ENCODE data around the gene MAML3. TPM values are rescaled to one million over a fixed set of nuclear protein-coding genes. Genes with fewer than 3 reads are reported as not detected.
A peak's percentile ranks its signal among the peaks of the same experiment; 100 is the strongest.

The MAML3 gene
- total RNA-seq, 1 experiment from 2014 or later = 2.4 TPM

DNA sequence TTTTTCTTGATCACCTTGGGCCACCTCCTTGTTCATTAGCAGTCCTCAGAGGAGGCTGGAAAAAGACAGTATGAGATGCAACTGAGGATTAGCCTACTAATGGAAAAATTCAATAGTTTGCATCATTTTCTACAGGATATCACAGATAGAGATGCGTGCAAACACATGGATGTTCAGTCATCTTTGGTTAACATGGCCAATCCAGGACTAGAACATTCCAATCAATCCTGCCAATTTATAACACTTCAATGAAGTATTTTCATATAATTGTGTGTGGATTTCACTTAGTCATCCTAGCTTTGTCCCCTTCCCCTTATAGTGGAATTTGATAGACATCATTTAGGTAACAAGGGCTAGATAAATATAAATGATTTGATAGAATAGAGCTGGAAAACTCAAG is 42.7 kb downstream of the MAML3 start:
- DNase-seq (ENCODE audit: low read depth, low spot score) = no peak
- in situ Hi-C loops (cut with HindIII; ENCODE audit: low pct_unique_long_range_greater_than_20kb, low sequenced_read_pairs) = no loop called here

DNA sequence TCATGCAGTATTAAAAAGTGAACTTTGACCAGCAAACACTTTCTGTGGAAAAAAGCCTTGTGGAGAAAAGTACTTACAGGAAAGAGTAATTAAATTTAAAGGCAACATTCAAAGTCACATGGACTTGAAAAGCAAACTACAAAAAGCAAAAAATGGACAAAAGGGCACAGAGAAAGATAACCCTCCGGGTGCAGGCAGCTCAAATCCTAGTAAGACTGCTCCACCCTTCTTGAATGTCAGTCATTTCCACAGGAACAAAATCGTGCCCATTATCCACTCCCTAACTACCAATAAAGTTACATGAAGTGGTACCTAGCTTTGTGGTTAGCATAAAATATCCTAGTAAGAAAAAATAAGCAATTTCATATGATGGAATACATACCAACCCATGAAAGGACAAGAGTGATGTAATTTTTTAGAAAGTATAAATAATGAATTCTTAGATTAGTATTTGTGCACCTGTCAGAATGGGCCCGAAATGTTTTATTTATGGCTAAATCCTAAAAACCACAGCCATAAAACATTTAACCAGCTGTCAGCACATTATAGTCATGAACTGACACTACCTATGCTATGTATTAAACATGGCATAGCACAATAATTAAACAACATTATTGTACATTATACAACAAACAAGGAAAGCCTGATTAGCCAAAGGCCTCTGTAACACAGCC is 43.3 kb downstream of the MAML3 start:
- no peak for DNase-seq (ENCODE audit: low read depth, low spot score)
- in situ Hi-C loops (cut with HindIII; ENCODE audit: low pct_unique_long_range_greater_than_20kb, low sequenced_read_pairs) = no loop called here

DNA sequence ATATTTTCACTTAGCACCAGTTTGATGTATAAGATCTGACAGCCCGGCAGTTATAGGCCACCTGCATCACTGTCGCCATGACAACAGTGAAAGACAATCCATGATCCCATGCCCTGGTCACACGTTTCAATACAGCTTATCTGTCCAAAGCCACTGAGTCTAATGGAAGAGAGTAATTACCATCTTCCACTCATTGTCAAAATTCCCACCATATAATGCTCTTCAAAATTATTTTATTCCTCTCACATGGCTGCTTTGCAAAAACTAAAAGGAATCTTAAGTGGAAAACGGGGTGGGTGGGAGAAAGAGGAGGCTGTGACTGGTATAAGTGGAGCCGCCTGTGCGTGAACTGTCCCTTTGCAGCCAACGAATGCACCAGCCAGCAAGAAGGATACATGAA is 44.2 kb downstream of the MAML3 start:
- DNase-seq (ENCODE audit: low read depth, low spot score) = no peak
- in situ Hi-C loops (cut with HindIII; ENCODE audit: low pct_unique_long_range_greater_than_20kb, low sequenced_read_pairs) = no loop called here

DNA sequence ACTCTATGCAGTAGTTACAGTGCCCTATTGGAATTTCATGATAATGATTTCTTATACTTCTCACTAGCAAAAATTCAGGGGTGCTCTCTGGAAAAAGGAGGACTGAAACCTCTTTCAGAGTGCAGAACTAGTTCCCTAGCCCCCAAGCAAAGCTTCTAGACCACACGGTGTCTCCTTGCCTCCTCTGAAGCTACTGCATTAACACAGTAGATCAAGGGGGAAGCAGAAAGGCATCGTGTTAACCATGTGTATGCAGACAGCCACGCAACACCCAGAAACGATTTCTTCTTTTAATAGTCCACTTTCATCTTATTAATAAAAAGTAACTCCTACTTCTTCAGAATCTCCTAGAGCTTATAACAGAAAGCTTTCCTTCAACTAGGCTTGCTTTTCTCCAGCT is 44.7 kb downstream of the MAML3 start:
- no peak for DNase-seq (ENCODE audit: low read depth, low spot score)
- in situ Hi-C loops (cut with HindIII; ENCODE audit: low pct_unique_long_range_greater_than_20kb, low sequenced_read_pairs) = no loop called here

DNA sequence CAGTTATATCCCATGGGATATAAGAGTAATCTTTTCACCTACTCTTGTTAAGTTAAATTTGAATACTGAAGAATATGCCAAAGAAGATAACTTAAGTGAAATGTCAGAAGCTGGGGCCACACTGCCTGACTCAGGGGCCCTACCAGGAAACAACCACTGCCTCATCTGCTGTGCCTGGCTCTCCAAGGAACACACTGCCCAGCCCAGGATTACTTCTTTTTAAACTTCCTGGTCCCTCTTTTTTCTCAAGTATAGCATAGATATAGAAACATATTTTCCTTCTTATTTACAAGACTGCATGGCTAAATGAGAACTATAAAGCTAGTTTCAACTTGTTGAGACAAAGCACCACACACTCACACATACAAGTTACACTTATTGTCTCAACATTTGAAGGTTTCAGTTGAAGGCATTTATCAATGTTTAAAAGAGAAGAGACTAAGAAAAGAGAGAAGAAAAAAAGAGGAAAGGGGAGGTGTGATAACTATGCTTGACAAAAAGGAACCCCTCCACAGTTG is 45.2 kb downstream of the MAML3 start:
- in situ Hi-C loops (cut with HindIII; ENCODE audit: low pct_unique_long_range_greater_than_20kb, low sequenced_read_pairs) = no loop called here
- DNase-seq (ENCODE audit: low read depth, low spot score) = no peak

DNA sequence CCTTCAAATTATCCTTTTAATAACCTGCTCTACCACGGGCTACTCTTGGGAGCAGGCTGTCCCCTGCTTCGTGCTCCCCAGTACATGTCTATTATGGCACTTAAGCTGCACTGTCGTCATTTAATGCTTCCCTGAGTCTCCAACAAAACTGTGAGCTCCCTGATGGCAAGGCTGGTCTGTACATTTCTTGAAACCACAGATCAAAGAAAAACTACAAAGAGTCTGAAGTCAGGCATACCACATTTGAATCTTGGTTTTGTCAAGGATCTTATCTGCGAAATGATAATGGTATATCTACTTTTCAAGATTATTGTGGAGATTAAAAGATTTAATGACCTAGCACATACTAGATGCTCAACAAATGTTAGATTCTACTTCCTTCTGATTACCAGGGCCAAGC is 45.7 kb downstream of the MAML3 start:
- in situ Hi-C loops (cut with HindIII; ENCODE audit: low pct_unique_long_range_greater_than_20kb, low sequenced_read_pairs) = no loop called here
- DNase-seq (ENCODE audit: low read depth, low spot score) = no peak

DNA sequence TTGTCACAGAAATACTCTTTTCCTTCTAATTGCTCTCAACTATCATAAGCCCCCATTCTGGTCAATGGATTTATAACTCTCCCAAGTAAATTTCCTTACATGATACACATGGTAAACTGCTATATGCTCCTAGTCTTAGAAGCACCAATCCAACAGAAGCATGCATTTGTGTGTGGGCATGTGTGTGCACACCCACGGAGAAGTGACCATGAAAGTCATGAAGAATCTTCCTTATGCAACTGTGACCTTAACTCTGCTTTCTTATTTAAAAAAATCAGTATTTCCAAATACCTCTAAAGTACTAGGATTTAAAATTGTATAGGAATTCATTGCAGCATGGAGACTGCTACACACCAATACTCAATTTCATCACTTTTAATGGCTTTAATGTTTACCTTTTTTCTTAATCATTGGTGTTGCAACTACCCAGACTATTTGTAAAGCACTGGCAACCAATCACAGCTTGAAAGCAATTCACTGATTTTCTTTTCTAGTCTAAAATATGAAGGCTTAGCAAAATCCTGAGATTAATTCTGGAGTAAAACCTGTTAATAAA is 47.6 kb downstream of the MAML3 start:
- in situ Hi-C loops (cut with HindIII; ENCODE audit: low pct_unique_long_range_greater_than_20kb, low sequenced_read_pairs) = no loop called here
- no peak for DNase-seq (ENCODE audit: low read depth, low spot score)

DNA sequence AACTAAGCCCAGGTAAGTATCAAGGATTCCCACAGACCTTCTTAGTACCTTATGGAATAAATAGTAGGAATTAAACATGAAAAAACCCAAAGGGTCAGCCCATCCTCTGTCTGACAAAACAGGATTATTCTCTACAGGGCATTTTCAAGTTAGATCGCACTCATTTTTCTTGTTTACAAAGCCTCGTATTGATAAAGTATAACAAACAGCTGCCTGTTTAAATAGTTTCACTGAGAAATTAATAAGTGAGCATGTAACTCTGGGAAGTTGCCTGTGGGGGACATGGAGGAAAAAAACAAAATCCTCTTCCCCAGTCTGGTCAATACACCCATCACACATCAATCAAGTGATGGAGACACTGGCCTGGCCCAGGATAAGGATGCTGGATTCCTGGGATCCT is 48.5 kb downstream of the MAML3 start:
- peak; percentile 58 for DNase-seq (ENCODE audit: low read depth, low spot score)
- in situ Hi-C loops (cut with HindIII; ENCODE audit: low pct_unique_long_range_greater_than_20kb, low sequenced_read_pairs) = no loop called here

DNA sequence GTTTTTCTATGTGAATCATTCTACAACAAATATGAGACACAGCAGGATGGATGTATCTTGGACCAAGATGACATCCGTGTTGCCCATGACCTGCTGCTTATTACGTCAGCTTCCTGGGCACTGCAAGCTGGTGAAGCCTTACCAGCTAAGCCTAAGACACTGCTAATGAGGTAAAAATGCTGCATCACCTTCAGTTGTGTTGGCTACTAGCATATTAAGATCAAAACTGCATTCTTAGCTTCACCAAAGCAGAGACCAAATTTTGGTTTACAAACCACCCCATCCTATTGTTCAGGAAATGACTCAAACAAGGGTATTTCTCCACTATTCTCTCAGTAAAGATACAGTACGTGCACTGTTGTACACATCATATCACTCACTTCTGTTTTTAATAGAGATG is 50.3 kb downstream of the MAML3 start:
- DNase-seq (ENCODE audit: low read depth, low spot score) = no peak
- in situ Hi-C loops (cut with HindIII; ENCODE audit: low pct_unique_long_range_greater_than_20kb, low sequenced_read_pairs) = no loop called here

DNA sequence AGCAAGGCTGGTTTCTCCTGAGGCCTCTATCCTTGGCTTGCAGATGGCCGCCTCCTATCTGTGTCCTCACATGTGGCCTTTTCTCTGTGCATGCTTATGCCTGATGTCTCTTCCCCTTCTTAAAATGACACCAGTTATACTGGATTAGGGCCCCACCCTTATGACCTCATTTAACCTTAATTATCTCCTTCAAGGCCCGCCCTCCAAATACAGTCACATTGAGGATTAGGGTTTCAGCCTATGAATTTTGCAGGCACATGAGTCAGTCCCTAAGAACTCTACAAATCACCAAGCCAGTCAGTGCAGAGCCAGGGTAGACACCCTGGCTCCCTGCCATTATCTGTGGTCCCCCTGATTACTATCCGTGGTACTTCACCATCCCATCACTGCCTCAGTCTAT is 51.6 kb downstream of the MAML3 start:
- no peak for DNase-seq (ENCODE audit: low read depth, low spot score)
- in situ Hi-C loops (cut with HindIII; ENCODE audit: low pct_unique_long_range_greater_than_20kb, low sequenced_read_pairs) = no loop called here

DNA sequence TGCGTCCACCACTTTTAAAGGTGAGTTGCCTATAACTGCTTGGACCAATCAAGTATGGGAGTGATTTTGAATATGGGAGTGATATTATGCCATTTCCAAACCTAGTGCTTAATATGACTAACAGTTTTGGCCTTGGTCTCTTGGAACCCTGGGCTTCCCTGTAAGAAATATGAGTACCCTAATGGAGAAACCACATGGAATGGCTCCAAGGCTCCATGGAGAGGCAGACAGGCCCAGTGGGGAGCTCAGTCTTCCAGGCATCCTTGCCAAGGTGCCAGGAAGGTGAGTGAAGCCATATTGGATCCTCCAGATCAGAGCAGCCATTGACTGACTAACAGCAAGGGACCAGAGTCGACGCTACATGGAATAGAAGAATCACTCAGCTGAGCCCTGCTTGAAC is 53.2 kb downstream of the MAML3 start:
- in situ Hi-C loops (cut with HindIII; ENCODE audit: low pct_unique_long_range_greater_than_20kb, low sequenced_read_pairs) = no loop called here
- no peak for DNase-seq (ENCODE audit: low read depth, low spot score)

DNA sequence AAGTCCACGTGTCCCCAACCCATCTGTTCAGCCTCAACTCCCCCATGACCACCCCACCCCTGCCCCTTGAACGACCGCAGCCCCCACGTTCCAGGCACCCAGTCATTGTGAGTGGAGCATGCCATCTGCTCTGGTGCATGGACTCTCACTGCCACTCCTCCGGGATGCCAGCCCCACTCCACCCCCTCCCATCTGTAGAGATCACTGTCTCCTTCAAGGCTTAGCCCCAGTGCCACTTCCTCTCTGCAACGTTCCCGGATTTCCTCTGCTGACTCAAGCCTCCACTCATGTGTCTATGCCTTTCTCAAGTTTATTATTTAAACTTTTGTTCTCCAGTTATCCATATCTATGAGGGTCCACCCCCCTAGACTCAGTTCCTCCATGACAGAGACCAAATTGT is 54.0 kb downstream of the MAML3 start:
- peak; percentile 42 for DNase-seq (ENCODE audit: low read depth, low spot score)

DNA sequence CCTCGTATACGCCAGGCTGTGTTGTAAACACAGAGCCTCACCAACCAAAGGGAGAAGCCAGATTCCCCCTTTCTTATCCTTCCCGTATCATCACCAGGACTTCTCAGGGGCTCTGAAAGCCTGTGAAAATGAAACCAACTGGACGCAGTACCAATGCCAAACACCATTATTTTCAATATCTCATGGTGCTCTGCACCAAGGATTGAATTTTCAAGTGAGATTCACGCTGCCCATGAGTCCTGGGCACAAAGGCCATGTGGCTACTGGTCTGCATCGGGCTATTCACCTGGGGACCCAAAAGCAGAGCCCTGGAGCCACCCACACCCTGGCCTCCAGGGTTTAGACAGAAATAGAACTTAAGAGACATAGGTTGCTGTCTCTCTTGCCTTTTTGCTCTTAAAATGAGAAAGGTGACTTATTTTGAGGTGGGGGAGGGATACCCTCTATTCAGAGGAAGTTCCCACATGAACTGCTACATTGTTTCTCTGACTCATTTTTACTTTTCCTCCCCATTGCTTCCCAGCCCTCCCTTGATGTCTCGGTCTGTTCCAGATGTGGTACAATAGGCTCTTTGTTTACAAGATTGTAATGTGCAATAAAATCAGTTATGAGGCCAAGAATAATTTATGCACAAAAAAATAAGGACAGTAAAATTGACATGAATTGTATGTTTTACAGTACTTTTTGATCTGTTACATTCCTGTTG is 55.4 kb downstream of the MAML3 start:
- in situ Hi-C loops (cut with HindIII; ENCODE audit: low pct_unique_long_range_greater_than_20kb, low sequenced_read_pairs) = no loop called here
- DNase-seq (ENCODE audit: low read depth, low spot score) = peak; percentile 87

More for the DNA sequence above, 54.0 kb downstream of the MAML3 start:
- in situ Hi-C loops (cut with HindIII; ENCODE audit: low pct_unique_long_range_greater_than_20kb, low sequenced_read_pairs) = no loop called here

DNA sequence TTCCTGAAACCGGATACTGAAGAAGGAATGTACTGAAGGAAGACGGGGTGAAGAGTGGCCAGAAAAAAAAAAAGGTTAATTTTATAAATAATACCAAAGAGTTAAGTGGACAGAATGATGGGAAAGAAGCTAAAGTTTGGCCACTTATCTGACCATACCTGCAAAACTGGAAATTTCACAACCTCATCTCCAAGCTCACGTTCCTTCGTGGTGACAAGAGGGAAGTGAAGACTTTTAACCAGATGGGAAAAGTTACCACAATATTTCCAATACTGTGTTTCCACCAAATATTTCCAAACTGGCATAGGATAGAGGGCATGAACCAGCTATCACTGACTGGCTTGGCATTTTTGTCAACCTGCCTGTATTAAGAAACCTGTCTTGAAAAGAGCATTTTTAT is 56.4 kb downstream of the MAML3 start:
- no peak for DNase-seq (ENCODE audit: low read depth, low spot score)
- in situ Hi-C loops (cut with HindIII; ENCODE audit: low pct_unique_long_range_greater_than_20kb, low sequenced_read_pairs) = no loop called here

DNA sequence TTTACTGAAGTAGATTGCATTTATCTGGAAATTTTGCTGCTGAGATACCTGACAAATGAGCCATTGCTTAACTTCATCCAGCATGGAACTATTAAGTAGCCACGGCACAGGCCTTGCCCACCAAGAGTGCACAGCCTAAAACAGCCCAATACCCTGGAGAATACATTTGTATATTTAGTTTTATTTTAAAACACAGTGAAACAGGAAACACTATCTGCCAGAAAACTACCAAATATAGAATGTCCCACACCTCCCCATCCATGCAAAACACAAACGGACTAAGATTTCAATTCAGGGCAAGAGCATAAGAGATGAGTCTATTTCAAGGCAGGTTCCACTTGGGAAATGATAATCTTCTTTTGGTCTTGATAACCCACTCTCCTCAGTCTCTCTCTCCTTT is 57.1 kb downstream of the MAML3 start:
- in situ Hi-C loops (cut with HindIII; ENCODE audit: low pct_unique_long_range_greater_than_20kb, low sequenced_read_pairs) = no loop called here
- DNase-seq (ENCODE audit: low read depth, low spot score) = no peak

DNA sequence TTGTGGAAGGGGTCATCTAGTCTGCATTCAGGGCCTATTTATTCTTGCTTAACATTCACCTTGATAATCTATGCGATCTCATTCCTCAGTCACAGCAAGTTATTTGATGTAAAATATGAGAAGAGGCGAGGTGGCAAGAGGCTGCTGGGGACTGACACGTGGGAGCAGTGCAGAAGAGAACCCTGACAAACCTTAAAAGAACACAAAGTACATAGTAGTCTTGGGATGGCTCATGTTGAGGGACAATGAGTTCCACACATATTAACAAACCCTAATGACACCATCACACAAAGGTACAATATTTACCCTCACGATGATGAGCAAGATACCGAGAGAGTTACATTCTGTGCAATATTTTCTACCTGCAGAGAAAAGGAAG is 57.5 kb downstream of the MAML3 start:
- in situ Hi-C loops (cut with HindIII; ENCODE audit: low pct_unique_long_range_greater_than_20kb, low sequenced_read_pairs) = no loop called here
- DNase-seq (ENCODE audit: low read depth, low spot score) = no peak

DNA sequence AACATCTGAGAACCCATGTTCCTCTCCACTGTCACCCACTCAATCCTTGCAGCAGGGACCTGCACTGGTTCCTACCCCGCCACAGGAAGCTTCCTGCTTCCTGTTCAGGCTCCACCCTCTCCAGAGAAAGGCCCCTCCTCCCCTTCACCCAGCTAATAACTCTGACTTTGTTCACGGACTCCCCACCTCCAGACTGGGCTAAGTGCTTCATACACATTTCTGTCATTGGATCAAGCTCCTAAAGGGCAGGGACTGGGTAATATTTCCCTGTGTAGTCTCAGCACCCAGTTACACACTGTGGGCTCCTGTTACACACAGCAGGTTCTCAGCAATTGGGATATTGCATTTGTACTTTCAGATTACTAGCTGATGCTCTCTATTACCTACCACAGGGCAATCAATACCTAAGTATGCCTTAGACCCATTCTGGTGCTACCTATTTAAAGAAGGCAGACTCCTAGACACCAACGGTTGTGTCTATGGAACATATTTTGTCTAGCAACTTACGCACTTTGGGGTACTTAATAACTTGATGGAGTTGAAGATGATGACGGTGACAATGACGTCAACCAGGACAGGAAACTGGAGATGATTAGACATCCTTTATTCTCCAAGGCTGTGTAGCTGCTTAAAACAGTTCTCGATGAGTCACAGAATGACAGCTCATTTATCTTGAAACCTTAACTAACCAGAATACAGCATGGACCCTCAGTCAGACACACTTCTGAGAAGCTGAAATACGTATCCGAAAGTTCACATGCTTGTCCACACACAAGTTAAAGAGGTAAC is 58.1 kb downstream of the MAML3 start:
- in situ Hi-C loops (cut with HindIII; ENCODE audit: low pct_unique_long_range_greater_than_20kb, low sequenced_read_pairs) = no loop called here
- peak; percentile 68 for DNase-seq (ENCODE audit: low read depth, low spot score)
